Stimulated activated CD4-positive, alpha-beta T cell treated with anti-CD3 and anti-CD28 coated beads, TNF-alpha, amount 100 ng/mL, for 48 hours (primary cell): ENCODE measurements around the gene CD37.
"Not testable (repeated sequence)": the region's sequence is repeated elsewhere in the genome, so short reads cannot be mapped to it uniquely, and the experiment has no call there.

Experiments
- DNase-seq, 3 donors: peaks; one replicate each; pipeline ENCODE4 v3.0.0-alpha.2; 2020; ENCODE audit warnings: low read depth in 3 of 3

The CD37 gene, protein sequence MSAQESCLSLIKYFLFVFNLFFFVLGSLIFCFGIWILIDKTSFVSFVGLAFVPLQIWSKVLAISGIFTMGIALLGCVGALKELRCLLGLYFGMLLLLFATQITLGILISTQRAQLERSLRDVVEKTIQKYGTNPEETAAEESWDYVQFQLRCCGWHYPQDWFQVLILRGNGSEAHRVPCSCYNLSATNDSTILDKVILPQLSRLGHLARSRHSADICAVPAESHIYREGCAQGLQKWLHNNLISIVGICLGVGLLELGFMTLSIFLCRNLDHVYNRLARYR

DNA sequence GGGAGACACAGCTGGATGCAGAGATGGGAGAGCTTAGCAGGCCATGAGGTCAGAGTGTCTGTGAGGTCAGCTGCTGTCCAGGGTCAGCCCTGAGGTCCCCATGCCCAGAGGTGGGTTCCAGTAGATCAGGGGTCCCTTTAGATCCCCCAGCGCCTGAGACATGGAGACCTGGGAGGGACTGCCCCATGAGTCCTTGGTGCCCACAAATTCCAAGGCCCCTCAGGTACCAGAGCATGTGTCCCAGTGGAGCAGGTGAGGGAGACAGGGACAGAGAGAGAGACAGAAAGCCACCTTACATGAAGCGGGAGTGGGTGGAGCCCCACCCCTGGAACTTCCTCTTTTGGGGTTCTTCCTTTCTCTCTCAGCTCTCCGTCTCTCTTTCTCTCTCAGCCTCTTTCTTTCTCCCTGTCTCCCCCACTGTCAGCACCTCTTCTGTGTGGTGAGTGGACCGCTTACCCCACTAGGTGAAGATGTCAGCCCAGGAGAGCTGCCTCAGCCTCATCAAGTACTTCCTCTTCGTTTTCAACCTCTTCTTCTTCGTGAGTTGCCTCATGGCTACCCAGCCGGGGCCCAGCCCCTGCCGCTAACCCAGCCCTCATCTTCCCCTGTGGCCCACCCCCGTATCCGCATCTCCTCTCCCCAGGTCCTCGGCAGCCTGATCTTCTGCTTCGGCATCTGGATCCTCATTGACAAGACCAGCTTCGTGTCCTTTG is at the start of gene CD37:
Gene CD37, plus strand, starts transcription at position 336 of the 713 bp plus-strand sequence. Its CDS starts 135 bp downstream, at position 471.
- no peak for DNase-seq

DNA sequence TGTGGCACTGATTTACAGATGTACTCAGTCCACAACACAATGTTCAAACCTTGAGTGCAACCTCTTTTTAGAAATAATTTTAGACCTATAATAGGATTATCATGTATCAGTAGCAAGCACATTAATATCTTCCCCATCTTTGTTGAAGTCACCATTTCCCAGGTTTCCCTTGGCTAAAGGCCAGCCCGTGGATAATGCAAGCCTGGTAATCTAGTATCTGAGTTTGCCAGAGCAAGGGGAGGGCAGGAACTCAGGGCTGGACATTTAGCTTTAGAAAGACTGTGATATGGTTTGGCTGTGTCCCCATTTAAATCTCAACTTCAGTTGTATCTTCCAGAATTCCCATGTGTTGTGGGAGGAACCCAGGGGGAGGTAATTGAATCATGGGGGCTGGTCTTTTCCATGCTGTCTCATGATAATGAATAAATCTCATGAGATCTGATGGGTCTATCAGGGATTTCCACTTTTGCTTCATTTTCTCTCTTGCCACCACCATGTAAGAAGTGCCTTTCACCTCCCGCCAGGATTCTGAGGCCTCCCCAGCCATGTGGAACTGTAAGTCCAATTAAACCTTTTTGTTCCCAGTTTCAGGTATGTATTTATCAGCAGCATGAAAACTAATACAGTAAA is 48.0 kb upstream of the CD37 start:
- no peak for DNase-seq

DNA sequence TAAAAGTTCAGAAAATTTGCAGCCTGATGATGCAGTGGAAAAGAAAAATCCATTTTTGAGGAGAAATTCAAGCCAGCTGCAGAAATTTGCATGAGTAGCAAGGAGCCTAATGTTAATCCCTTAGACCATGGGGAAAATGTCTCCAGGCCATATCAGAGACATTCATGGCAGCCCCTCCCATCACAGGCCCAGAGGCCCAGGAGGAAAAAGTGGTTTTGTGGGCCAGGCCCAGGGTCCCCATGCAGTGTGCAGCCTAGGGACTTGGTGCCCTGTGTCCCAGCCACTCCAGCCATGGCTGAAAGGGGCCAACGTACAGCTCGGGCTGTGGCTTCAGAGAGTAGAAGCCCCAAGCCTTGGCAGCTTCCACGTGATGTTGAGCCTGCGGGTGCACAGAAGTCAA is 47.0 kb upstream of the CD37 start:
- DNase-seq: not testable (repeated sequence)

DNA sequence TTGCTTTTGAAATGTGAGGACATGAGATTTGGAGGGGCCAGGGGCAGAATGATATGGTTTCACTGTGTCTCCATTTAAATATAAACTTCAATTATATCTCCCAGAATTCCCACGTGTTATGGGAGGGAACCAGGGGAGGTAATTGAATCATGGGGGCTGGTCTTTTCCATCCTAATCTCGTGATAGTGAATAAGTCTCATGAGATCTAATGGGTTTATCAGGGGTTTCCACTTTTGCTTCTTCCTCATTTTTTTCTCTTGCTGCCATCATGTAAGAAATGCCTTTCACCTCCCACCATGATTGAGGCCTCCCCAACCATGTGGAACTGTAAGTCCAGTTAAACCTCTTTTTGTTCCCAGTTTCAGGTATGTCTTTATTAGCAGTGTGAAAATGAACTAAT is 45.9 kb upstream of the CD37 start:
- not testable (repeated sequence) for DNase-seq

DNA sequence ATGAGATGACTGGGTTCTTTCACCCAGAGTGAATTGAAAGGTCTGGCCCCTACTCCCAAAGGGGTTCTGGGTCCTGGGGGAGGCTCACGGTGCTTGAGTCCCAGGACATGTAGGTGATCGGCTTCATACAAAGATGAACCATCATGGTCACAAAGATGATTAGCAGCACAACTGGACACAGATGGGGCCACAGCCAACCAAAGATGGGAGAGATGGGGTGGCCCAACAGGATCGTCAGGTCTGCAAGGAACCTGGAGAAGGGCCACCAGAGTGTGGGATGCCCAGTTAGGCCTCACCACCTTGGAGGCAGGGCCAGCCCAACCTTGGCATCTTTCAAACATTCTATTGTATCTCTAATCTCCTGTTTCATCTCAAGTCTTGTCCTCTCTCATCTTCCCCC is 44.7 kb upstream of the CD37 start:
- DNase-seq: no peak

DNA sequence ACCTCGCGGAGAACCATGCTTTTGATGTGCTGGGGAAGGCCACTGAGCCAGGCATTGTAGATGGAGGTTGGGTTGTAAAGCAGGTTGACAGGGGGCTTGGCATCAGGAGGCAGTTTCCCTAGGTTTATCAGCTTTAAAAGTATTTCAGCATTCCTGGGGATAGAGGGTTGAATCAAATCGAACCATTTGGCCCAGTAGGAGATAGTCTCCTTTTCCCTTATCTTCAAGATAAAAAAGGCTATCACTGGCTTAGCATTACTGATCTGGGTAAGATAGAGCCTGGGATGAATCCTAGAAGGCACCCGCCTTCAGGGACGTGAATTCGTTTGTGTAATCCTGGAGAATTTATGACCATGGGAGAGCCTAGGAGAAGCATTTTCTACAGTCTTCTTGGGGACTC is 40.8 kb upstream of the CD37 start:
- DNase-seq: no peak

DNA sequence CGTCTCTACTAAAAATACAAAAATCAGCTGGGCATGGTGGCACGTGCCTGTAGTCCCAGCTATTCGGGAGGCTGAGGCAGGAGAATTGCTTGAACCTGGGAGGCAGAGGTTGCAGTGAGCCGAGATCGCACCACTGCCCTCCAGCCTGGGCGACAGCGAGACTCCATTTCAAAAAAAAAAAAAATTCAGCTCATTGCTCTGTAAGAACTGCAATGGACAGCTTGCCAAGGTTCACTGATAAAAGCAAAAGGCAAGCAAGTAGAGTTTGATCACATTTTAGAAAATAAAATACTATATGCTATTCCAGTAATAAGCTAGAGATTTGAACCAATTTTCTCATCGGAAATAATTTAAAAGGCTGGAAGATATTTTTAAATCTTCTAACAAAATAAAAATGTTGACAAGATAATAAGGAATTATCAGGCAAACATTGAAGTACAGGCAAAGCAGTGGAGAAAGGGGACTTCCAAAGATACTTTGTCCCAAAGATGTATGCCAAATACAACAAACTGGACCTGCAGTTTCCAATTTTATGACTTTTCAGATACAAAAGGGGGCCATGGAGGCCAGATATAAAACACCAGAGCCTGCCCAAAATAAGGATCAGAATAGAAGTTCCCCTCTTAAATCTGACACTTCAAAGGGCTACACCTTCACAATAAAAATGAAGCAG is 39.9 kb upstream of the CD37 start:
- no peak for DNase-seq

DNA sequence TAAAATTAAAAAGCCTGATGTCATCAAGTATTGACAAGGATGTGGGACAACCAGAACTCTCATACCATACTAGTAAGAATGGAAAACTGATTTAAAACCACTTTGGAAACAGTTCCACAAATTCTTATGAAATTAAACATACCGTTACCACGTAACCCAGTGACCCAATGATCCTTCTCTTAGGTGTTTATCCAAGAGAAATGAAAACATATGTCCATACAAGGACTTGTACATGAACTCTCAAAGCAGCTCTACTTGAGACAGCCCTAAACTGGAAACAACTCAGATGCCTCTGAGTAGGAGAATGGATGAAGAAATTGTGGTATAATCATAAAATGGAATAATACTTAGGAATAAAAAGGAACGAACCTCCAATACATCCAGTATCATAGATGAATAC is 37.8 kb upstream of the CD37 start:
- no peak for DNase-seq

DNA sequence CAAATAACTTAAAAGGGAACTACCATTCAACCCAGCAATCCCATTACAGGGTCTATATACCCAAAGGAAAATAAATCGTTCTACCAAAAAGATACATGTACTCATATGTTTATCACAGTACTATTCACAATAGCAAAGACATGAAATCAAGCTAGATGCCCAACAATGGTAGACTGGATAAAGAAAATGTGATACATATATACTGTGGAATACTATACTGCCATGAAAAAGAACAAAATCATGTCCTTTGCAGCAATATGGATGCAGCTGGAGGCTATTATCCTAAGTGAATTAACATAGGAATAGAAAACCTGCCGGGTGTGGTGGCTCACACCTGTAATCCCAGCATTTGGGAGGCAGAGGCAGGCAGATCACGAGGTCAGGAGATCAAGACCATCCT is 36.6 kb upstream of the CD37 start:
- not testable (repeated sequence) for DNase-seq

DNA sequence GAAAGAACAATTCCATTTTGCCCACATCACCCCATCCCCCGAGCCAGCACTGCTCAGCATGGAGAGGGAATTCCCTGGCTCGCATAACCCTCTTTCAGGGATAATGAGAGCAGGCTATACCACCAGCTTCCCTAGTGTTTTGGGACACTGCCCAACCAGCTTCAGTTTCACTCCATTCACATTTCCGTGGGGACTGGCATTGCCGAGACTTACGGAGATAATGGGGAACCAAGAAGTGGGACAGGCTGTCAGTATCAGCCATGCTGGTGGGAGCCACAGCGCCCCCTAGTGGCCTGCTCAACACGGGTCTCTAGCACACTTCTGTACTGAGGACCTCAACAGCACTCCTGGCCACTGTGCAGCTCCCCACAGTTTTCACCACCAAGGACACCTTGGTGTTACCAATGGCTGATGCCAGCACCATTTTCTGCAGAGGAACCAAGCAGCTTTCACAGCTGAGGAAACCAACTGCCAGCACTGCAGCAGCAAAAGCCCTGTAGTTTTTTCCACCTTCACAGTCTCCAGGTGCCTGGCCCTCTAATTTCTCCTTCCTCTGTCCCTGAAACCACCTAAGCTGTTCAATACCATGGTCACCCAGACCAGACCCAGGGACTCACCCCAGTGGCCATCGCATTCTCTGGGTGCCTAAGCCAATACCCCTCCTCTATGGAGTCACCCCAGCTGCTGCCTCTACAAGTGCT is 33.9 kb upstream of the CD37 start:
- peak; percentile 74 to 81 (median 80) for DNase-seq

DNA sequence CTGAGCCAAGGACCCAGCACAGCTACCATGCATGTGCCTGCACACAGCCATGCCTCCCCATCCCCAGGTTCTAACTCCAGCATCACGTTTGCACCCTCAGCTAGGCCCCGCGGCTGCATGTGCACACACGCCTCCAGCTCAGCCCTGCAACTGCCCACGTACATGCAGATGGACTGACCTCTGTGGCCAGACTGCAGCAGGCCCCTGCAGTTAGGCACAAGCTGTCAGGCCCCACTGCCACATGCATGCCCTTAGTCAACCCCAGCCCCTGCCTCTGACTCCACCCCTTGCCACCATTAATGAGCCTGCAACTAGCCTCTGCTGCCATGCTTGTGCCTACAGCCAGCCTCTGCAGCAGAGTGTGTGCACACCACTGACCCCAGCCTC is 33.3 kb upstream of the CD37 start:
- DNase-seq: no peak

DNA sequence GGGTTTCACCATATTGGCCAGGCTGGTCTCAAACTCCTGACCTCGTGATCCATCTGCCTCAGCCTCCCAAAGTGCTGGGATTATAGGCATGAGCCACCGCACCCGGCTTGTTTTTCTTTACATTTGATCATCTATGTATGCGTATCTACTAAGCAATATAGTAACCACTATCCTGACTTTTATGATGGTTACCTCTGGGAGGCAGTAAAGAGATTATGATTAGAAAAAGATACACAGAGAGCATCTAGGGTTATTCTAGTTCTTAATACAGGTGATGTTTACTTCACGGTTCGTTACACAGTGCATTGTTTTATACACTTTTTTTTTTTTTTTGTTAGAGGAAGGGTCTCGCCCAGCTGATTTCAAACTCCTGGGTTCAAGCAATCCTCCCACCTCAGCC is 28.5 kb upstream of the CD37 start:
- not testable (repeated sequence) for DNase-seq

DNA sequence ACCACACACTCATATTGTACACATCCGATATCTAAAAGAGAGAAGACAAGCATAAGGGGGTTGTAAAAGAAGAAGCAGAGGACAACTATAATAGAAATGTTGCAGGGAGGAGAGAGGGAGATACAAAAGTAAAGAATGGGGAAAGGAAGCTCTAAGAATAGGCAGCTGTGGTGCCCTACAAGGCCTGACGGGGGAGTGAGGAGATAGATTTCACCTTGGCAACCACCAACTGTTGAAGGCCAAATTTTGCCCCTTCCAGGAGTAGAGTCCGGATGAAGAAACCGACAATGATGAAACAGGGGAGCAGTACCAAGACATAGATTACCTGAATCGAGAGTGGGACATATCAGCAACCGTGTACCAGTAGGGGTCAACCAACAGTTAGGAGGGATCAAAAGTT is 26.1 kb upstream of the CD37 start:
- DNase-seq: no peak

DNA sequence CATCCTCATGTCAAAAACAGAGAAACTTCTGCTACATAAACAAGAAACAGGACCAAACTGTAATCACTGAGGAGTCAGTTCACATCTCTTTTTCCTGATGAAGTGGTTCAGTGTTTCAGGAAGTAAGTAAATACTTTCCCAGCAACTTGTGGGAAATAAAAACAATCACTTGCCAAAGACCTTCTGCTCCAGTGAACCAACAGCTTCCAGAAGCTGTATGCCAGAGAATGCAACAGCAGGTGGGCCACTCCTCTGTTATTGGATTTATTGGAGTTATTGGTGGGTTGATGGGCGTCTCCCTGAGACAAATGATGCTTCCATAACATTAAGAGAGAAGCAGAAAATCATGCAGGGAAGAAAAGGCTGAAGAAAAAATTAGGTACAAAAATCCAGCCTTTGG is 20.1 kb upstream of the CD37 start:
- DNase-seq: no peak

DNA sequence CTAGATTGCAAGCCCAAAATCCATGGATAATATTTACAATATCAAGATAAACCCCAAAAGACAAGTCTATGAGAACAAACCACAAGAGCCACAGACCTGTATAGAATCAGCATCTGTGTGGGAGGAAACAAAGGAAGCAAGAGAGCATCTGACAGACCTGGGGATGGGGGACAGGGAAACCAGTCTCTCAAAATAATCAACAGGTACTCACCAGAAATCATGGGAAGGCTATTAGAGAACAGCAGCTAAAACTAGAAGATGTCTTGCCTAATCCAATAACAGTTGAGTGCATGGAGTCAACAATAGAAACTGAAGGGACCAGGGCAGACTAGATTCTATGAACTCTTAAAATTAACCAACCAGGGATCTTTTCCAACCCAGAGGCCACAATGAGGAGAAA is 18.9 kb upstream of the CD37 start:
- no peak for DNase-seq

DNA sequence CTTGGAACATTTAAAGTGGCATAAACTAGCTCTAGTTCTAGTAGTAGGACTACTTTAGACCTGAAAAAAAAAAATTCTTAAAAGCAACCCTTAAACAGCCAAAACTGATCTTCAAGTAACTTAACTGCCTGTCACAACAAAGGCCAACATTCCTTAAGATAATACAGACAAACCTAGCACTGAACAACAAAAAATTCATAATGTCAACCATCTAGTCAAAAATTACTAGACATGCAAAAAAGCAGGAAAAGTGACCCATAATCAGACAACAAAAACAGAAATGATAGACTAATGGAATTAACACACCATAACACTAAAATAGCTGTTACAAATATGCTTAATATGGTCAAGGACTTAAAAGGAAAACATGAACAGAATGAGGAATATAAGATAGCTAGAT is 16.9 kb upstream of the CD37 start:
- no peak for DNase-seq

DNA sequence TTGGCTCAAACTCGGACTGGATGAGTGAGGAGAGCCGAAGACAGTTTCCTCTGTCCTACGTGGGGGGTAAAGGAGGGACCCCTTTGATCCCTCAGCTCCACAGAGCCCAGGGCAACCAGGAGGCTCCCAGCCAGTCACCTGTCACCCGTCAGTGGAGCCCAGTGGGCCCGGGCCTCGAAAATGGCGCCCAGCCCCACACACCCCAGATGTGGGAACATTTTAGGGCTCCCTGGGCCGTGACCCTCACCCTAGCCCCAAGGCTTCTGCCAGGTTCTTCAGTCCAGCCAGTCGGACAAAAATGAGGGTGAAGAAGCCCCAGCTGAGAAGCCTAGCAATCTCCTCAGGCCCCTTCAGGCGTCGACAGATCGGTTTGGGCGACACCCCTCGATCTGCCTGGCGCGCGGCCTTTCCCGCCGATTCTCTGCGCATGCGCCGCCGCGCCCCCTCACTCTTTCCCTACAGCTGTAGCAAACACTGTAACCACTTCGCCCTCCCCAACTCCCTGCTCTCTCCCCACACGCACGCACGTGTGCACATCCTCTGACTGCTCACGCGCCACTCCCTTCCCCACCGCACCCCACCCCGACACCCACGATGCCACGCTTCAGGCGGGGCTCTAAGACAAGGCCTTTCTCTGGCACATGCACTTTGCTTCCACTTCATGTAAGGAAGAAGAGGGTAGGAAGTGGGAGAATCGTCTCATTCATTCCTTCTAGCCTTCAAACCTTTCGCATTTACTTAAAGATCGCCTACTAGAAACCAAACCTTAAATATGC is 10.2 kb upstream of the CD37 start, which contains the start of gene SLC6A16:
Gene SLC6A16, minus strand, starts transcription at position 391 of the 776 bp plus-strand sequence. CDS start 13,844 bp downstream, outside the sequence.
- no peak for DNase-seq

DNA sequence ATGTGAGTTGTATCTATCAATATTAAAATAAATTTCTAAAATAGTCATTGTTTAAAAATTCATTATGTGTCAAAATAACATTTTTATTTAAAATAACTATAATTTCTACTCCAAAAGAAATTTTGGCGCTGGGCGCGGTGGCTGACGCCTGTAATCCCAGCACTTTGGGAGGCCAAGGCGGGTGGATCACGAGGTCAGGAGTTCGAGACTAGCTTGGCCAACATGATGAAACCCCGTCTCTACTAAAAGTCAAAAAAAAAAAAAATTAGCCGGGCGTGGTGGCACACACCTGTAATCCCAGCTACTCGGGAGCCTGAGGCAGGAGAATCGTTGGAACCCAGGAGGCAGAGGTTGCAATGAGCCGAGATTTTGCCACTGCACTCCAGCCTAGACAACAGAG is 9.4 kb upstream of the CD37 start:
- DNase-seq: not testable (repeated sequence)

DNA sequence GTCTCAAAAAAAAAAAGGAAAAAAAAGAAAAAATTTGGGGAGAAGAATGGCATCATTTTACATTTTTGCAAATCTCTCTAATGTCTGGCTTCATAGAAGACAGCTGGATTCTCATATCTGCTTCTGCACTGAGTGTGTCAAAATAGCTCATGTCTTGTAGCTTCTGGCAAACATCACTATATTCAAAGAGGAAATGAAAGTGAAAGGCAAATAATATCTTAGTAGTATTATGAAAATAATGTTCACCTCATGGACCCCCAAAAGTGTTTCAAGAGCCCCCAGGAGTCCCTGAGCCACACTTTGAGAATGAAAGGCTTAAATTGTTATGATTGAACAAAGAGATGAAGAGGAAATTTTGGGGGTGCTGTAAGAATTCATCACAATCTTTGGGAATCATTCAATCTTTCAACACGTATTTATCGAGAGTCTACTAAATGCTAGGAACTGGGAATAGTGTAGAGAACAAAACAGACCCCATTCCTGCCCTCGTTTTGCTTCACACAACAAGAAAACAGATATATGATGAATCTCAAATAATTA is 9.0 kb upstream of the CD37 start:
- DNase-seq: no peak

DNA sequence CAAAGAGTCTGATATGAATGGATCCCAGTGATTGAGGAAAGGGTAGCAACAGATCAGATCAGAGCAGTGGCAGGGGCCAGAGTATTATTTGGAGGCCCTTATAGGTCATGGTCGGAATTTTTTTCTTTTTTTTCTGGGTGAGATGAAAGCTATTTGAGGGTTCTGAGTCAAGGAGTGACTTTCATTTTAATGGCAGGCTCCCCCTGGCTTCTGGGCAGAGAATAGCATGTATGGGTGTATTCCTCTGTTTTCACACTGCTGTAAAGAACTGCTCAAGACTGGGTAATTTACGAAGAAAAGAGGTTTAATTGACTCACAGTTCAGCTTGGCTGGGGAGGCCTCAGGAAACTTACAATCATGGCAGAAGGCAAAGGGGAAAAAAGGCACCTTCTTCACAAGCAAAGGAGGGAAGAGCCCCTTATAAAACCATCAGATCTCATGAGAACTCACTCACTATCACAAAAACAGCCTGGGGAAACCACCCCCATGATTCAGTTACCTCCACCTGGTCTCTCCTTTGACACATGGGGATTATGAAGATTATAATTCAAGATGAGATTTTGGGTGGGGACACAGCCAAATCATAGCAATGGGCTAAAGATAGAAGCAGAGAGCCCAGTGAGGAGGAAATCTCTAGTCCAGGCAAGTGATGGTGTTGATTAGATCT is 7.2 kb upstream of the CD37 start:
- DNase-seq: no peak
